Measurements from ENCODE around the gene KRT80. TPM values are rescaled to one million over a fixed set of nuclear protein-coding genes. Genes with fewer than 3 reads are reported as not detected.

KRT80 gene
- total and polyA plus RNA-seq, 2 donors (not counting 3 experiments of a cell fraction or from before 2014, with no cell fraction given), result 13.6 to 23.7 TPM

DNA sequence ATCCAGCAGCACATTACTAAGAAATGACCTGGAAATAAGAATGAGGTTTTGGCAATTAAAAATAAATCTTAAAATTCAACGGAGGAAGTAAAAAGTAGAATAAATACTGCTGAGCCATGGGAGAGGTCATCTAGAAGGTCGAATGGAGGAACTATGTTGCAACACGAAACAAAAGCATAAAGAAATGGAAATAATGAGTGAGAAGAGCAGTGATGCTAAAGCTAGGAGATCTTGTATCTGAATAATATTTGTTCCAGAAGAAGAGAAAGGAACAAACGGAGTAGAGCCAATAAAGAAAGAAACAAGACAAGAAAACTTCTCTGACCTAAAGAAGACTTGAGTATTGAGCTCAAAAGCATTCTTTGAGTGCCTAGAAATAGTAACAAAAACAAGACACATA, 34.6 kb upstream of the KRT80 start:
- Histone ChIP-seq H3K4me2 (ENCODE audit: insufficient read depth, low read length) (no peak overlapping the region), H3K9me3 (replicated peaks; ENCODE audit: control insufficient read depth, insufficient read depth, low read length) (no peaks in the 10 kb centered on the region), H2AFZ (ENCODE audit: low read depth, low read length) (no peak overlapping the region), H3K27ac (ENCODE audit: insufficient read depth, low read depth, low read length) (no peak overlapping the region), H3K9me1 (replicated peaks; ENCODE audit: control insufficient read depth, extremely low read depth, insufficient read depth, low read length) (no peaks in the 10 kb centered on the region), H3K4me1 (ENCODE audit: control insufficient read depth, extremely low read depth, insufficient read depth, low read length) (peaks cover 23% of the 10 kb centered on the region), H3K27me3 (ENCODE audit: control insufficient read depth in 2 of 2, insufficient read depth in 2 of 2, low read length in 2 of 2) (no peaks in the 10 kb centered on the region), H3K36me3 (ENCODE audit: control insufficient read depth in 2 of 2, extremely low read depth in 1 of 2, insufficient read depth in 2 of 2, low read length in 2 of 2) (no peaks in the 10 kb centered on the region), H3K79me2 (ENCODE audit: control insufficient read depth, insufficient read depth, low read length) (no peaks in the 10 kb centered on the region), H3K9ac (replicated peaks; ENCODE audit: extremely low read depth, insufficient read depth, low read length) (no peak overlapping the region), H4K20me1 (replicated peaks; ENCODE audit: control insufficient read depth, extremely low read depth, insufficient read depth, low read length) (no peaks in the 10 kb centered on the region), H3K4me3 (replicated peaks in 1 of 3; ENCODE audit: insufficient read depth in 1 of 3, low read depth in 1 of 3, low read length in 3 of 3) (no peak overlapping the region)
- intact Hi-C loops (cut with micrococcal nuclease) (no loop called here), dilution Hi-C loops (cut with MboI; ENCODE audit: extremely low pct_ligation_motif_present, low sequenced_read_pairs) (no loop called here)
- no peak for TF ChIP-seq MYC (IDR thresholded peaks at IDR 0.05; ENCODE audit: low read depth, low read length)
- TF ChIP-seq POLR2A (IDR thresholded peaks at IDR 0.05; ENCODE audit: low read depth, low read length), result no peak
- no peak for TF ChIP-seq FOS (IDR thresholded peaks at IDR 0.05; ENCODE audit: borderline replicate concordance, insufficient read depth, low read length)
- TF ChIP-seq EZH2 (IDR thresholded peaks at IDR 0.05; ENCODE audit: borderline replicate concordance, low read depth, low read length, severe bottlenecking), result no peak
- POLR2A ChIA-PET, result no interaction called here
- DNase-seq (ENCODE audit: low read depth, low spot score) (peak; percentile 28), FAIRE-seq (no peak)
- CTCF ChIA-PET, result interaction anchor here (2.5 to 3.1 kb wide), 2 partner anchors 53 to 101 kb away, joined by 8 to 10 read pairs; no protein-coding TSS in a partner anchor
- no TSS peak for BruUV-seq (replicated peaks)

DNA sequence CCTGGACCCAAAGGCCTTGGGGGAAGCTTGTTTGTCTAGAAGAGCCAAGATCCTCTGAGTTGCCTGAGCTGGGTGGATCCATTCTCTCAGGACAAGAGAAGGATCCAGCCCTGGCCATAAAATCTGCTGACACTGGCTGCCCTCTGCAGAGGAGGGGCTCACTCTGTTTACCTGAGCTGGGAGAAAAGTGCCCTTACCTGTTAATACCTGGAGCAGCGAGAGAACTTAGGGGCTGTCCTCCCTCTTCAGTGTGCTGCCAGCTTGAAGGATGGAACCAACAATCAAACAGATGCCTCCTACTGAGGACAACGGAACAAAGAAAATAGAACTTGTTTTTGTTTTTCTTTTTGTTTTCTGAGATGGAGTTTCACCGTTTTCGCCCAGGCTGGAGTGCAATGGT, 33.9 kb upstream of the KRT80 start:
- intact Hi-C loops (cut with micrococcal nuclease) (no loop called here), dilution Hi-C loops (cut with MboI; ENCODE audit: extremely low pct_ligation_motif_present, low sequenced_read_pairs) (no loop called here)
- no peak for FAIRE-seq
- Histone ChIP-seq H3K4me1 (ENCODE audit: control insufficient read depth, extremely low read depth, insufficient read depth, low read length) (peaks cover 16% of the 10 kb centered on the region), H3K36me3 (ENCODE audit: control insufficient read depth in 2 of 2, extremely low read depth in 1 of 2, insufficient read depth in 2 of 2, low read length in 2 of 2) (no peaks in the 10 kb centered on the region), H2AFZ (ENCODE audit: low read depth, low read length) (no peak overlapping the region), H3K9ac (replicated peaks; ENCODE audit: extremely low read depth, insufficient read depth, low read length) (no peak overlapping the region), H3K4me3 (replicated peaks in 1 of 3; ENCODE audit: insufficient read depth in 1 of 3, low read depth in 1 of 3, low read length in 3 of 3) (no peak overlapping the region), H3K79me2 (ENCODE audit: control insufficient read depth, insufficient read depth, low read length) (no peaks in the 10 kb centered on the region), H4K20me1 (replicated peaks; ENCODE audit: control insufficient read depth, extremely low read depth, insufficient read depth, low read length) (no peaks in the 10 kb centered on the region), H3K9me3 (replicated peaks; ENCODE audit: control insufficient read depth, insufficient read depth, low read length) (no peaks in the 10 kb centered on the region), H3K4me2 (ENCODE audit: insufficient read depth, low read length) (no peak overlapping the region), H3K27ac (ENCODE audit: insufficient read depth, low read depth, low read length) (no peak overlapping the region), H3K27me3 (ENCODE audit: control insufficient read depth in 2 of 2, insufficient read depth in 2 of 2, low read length in 2 of 2) (no peaks in the 10 kb centered on the region), H3K9me1 (replicated peaks; ENCODE audit: control insufficient read depth, extremely low read depth, insufficient read depth, low read length) (no peaks in the 10 kb centered on the region)
- ChIA-PET CTCF (interaction anchor here (1.2 to 3.1 kb wide), 5 partner anchors 9 to 102 kb away, joined by 3 to 10 read pairs (median 8); no protein-coding TSS in a partner anchor), POLR2A (no interaction called here)
- TF ChIP-seq, protein P1, sequence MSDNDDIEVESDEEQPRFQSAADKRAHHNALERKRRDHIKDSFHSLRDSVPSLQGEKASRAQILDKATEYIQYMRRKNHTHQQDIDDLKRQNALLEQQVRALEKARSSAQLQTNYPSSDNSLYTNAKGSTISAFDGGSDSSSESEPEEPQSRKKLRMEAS (IDR thresholded peaks at IDR 0.05; ENCODE audit: insufficient read depth, insufficient read length), result no peak
- TF ChIP-seq MYC (IDR thresholded peaks at IDR 0.05; ENCODE audit: low read depth, low read length) (no peak), JUN (IDR thresholded peaks at IDR 0.05; ENCODE audit: borderline replicate concordance, insufficient read depth, insufficient read length, low read depth) (no peak), FOS (IDR thresholded peaks at IDR 0.05; ENCODE audit: borderline replicate concordance, insufficient read depth, low read length) (no peak), POLR2A (IDR thresholded peaks at IDR 0.05; ENCODE audit: low read depth, low read length) (no peak), POLR2AphosphoS5 (IDR thresholded peaks at IDR 0.05; ENCODE audit: insufficient read depth, low read depth, low read length) (no peak), GATA2 (IDR thresholded peaks at IDR 0.05; ENCODE audit: insufficient read depth, insufficient read length, low read depth, low read length) (no peak), EZH2 (IDR thresholded peaks at IDR 0.05; ENCODE audit: borderline replicate concordance, low read depth, low read length, severe bottlenecking) (no peak)
- TF ChIP-seq, protein P2, sequence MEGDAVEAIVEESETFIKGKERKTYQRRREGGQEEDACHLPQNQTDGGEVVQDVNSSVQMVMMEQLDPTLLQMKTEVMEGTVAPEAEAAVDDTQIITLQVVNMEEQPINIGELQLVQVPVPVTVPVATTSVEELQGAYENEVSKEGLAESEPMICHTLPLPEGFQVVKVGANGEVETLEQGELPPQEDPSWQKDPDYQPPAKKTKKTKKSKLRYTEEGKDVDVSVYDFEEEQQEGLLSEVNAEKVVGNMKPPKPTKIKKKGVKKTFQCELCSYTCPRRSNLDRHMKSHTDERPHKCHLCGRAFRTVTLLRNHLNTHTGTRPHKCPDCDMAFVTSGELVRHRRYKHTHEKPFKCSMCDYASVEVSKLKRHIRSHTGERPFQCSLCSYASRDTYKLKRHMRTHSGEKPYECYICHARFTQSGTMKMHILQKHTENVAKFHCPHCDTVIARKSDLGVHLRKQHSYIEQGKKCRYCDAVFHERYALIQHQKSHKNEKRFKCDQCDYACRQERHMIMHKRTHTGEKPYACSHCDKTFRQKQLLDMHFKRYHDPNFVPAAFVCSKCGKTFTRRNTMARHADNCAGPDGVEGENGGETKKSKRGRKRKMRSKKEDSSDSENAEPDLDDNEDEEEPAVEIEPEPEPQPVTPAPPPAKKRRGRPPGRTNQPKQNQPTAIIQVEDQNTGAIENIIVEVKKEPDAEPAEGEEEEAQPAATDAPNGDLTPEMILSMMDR (IDR thresholded peaks at IDR 0.05; ENCODE audit: extremely low read depth in 1 of 2, insufficient read depth in 1 of 2, low read depth in 1 of 2, low read length in 2 of 2), result no peak
- no TSS peak for BruUV-seq (replicated peaks)
- DNase-seq (ENCODE audit: low read depth, low spot score), result no peak

All from endothelial cell of umbilical vein (primary cell).